OCI-LY1 (cell line): Measurements from ENCODE around the gene ACAN.

Experiments
- CTCF ChIP-seq: fragments of 200-600 bp; sonication (generic), shearing (Covaris generic); IDR thresholded peaks from 2 replicates; pipeline ENCODE4 v1.5.1; 2017; ENCODE audit warnings: mild to moderate bottlenecking, antibody characterized with exemption, low read length, moderate library complexity, mixed read lengths
- EZH2 ChIP-seq: fragments of 200-600 bp; sonication (generic), shearing (Covaris generic); IDR thresholded peaks from 2 replicates; pipeline ENCODE4 v1.8.0; 2017; ENCODE audit warnings: borderline replicate concordance, mixed run types, mild to moderate bottlenecking, antibody characterized with exemption, low read length, moderate library complexity, mixed read lengths

GRCh38 chr15:88902846-88903245, 99.6 kb downstream of the ACAN start:
- TF ChIP-seq CTCF: no peak
- TF ChIP-seq EZH2: no peak
